Measurements from ENCODE around the gene CACNB3.
A peak's percentile ranks its signal among the peaks of the same experiment; 100 is the strongest.

Gene CACNB3

GRCh38 chr12:48824112-48824511 lies 5.8 kb downstream of the CACNB3 start:
- peaks cover 5% of the 10 kb centered on the region for H4K20me1 ChIP-seq (ENCODE audit: insufficient read depth, low read length)
- H3K4me1 ChIP-seq (ENCODE audit: low read length): peaks cover 11% of the 10 kb centered on the region
- H3K4me3 ChIP-seq (ENCODE audit: low read length): 0 out of 2 replicates have a peak overlapping the region, but pooled peaks have one; percentile 10
- H3K36me3 ChIP-seq (replicated peaks; ENCODE audit: low read depth, low read length): peaks cover 5% of the 10 kb centered on the region
- H3K4me2 ChIP-seq (ENCODE audit: low read length): peak overlapping the region; percentile 47
- no peak overlapping the region for H3K27ac ChIP-seq (ENCODE audit: low read length)
- H3K27me3 ChIP-seq (ENCODE audit: low read depth, low read length): 0 out of 2 replicates have a peak, but pooled peaks cover 6% of the 10 kb centered on the region
- no peak for TF ChIP-seq EZH2phosphoT487 (IDR thresholded peaks at IDR 0.05; ENCODE audit: low read depth)
- no peak for TF ChIP-seq CTCF (IDR thresholded peaks at IDR 0.05; ENCODE audit: low read depth, low read length)
- H3K9ac ChIP-seq (ENCODE audit: low read length): no peak overlapping the region
- no peak overlapping the region for H2AFZ ChIP-seq (ENCODE audit: low read depth, low read length)
- no peaks in the 10 kb centered on the region for H3K9me3 ChIP-seq (ENCODE audit: insufficient read depth, low read length)
- no peaks in the 10 kb centered on the region for H3K79me2 ChIP-seq (ENCODE audit: low read length)

- H3K4me2 ChIP-seq (ENCODE audit: low read length): no peak overlapping the region
- H3K4me1 ChIP-seq (ENCODE audit: low read length): peaks cover 10% of the 10 kb centered on the region
- TF ChIP-seq EZH2phosphoT487 (IDR thresholded peaks at IDR 0.05; ENCODE audit: low read depth) (no peak), CTCF (IDR thresholded peaks at IDR 0.05; ENCODE audit: low read depth, low read length) (no peak)
- H3K79me2 ChIP-seq (ENCODE audit: low read length): no peaks in the 10 kb centered on the region
- no peak overlapping the region for H2AFZ ChIP-seq (ENCODE audit: low read depth, low read length)
- H3K4me3 ChIP-seq (ENCODE audit: low read length): no peak overlapping the region
- H3K27me3 ChIP-seq (ENCODE audit: low read depth, low read length): 0 out of 2 replicates have a peak, but pooled peaks cover 2% of the 10 kb centered on the region
- no peak overlapping the region for H3K27ac ChIP-seq (ENCODE audit: low read length)
- H3K9me3 ChIP-seq (ENCODE audit: insufficient read depth, low read length): no peaks in the 10 kb centered on the region
- H3K36me3 ChIP-seq (replicated peaks; ENCODE audit: low read depth, low read length): peaks cover 13% of the 10 kb centered on the region
- peaks cover 9% of the 10 kb centered on the region for H4K20me1 ChIP-seq (ENCODE audit: insufficient read depth, low read length)
- H3K9ac ChIP-seq (ENCODE audit: low read length): no peak overlapping the region
These were observed 6.6 kb downstream of the CACNB3 start for GRCh38 chr12:48824905-48825304.

GRCh38 chr12:48826209-48826855 lies 8.0 kb downstream of the CACNB3 start:
- no peak overlapping the region for H2AFZ ChIP-seq (ENCODE audit: low read depth, low read length)
- no peaks in the 10 kb centered on the region for H3K27me3 ChIP-seq (ENCODE audit: low read depth, low read length)
- H3K4me3 ChIP-seq (ENCODE audit: low read length): no peak overlapping the region
- no peak overlapping the region for H3K4me2 ChIP-seq (ENCODE audit: low read length)
- peaks cover 22% of the 10 kb centered on the region for H3K36me3 ChIP-seq (replicated peaks; ENCODE audit: low read depth, low read length)
- H3K4me1 ChIP-seq (ENCODE audit: low read length): peaks cover 10% of the 10 kb centered on the region
- no peak for TF ChIP-seq CTCF (IDR thresholded peaks at IDR 0.05; ENCODE audit: low read depth, low read length)
- TF ChIP-seq EZH2phosphoT487 (IDR thresholded peaks at IDR 0.05; ENCODE audit: low read depth): no peak
- no peaks in the 10 kb centered on the region for H3K79me2 ChIP-seq (ENCODE audit: low read length)
- peaks cover 9% of the 10 kb centered on the region for H4K20me1 ChIP-seq (ENCODE audit: insufficient read depth, low read length)
- no peak overlapping the region for H3K27ac ChIP-seq (ENCODE audit: low read length)
- H3K9ac ChIP-seq (ENCODE audit: low read length): no peak overlapping the region
- no peaks in the 10 kb centered on the region for H3K9me3 ChIP-seq (ENCODE audit: insufficient read depth, low read length)

GRCh38 chr12:48827026-48827425 lies 8.7 kb downstream of the CACNB3 start:
- no peaks in the 10 kb centered on the region for H3K79me2 ChIP-seq (ENCODE audit: low read length)
- H4K20me1 ChIP-seq (ENCODE audit: insufficient read depth, low read length): peaks cover 9% of the 10 kb centered on the region
- no peak overlapping the region for H3K9ac ChIP-seq (ENCODE audit: low read length)
- H3K4me3 ChIP-seq (ENCODE audit: low read length): no peak overlapping the region
- H2AFZ ChIP-seq (ENCODE audit: low read depth, low read length): no peak overlapping the region
- no peak overlapping the region for H3K27ac ChIP-seq (ENCODE audit: low read length)
- H3K36me3 ChIP-seq (replicated peaks; ENCODE audit: low read depth, low read length): peaks cover 29% of the 10 kb centered on the region
- H3K27me3 ChIP-seq (ENCODE audit: low read depth, low read length): no peaks in the 10 kb centered on the region
- H3K4me1 ChIP-seq (ENCODE audit: low read length): peaks cover 10% of the 10 kb centered on the region
- H3K9me3 ChIP-seq (ENCODE audit: insufficient read depth, low read length): no peaks in the 10 kb centered on the region
- no peak for TF ChIP-seq EZH2phosphoT487 (IDR thresholded peaks at IDR 0.05; ENCODE audit: low read depth)
- no peak for TF ChIP-seq CTCF (IDR thresholded peaks at IDR 0.05; ENCODE audit: low read depth, low read length)
- no peak overlapping the region for H3K4me2 ChIP-seq (ENCODE audit: low read length)

Data from OCI-LY3 (cell line).